SU-DHL-6 (cell line): ENCODE results near the gene STK39.

Source experiments
- CTCF ChIP-seq: fragments of 200-600 bp; sonication (generic); IDR thresholded peaks from one replicate; pipeline ENCODE4 v1.5.1; 2017; ENCODE audit warnings: antibody characterized with exemption, mild to moderate bottlenecking, low read length, moderate library complexity; ENCODE audit not compliant: insufficient read depth, poor library complexity, severe bottlenecking
- EZH2phosphoT487 ChIP-seq: fragments of 200-600 bp; sonication (generic), shearing (Covaris generic); conservative IDR thresholded peaks from 2 replicates; pipeline ENCODE4 v1.6.1; 2018; ENCODE audit warnings: mild to moderate bottlenecking, antibody characterized with exemption, low read length, moderate library complexity, mixed read lengths

DNA sequence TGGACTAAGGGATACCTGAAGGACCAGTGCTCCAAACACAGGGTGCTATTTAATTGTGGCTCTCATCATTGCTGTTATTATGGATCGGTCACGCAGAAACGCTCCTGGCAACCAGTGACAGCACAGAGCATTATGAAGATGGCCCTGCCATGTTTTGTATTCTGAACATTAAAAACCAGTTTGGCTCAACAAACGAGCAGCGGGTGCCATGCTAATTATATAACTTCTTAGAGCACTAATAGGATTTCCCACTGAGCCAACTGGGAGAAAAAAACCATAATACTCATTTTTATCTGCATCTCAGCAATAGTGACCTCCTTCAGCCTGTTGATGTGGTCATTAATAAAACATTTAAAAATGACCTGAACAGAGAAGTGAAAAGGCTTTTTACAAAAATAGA, 212.8 kb downstream of the STK39 start:
- TF ChIP-seq EZH2phosphoT487: no peak
- no peak for TF ChIP-seq CTCF
